ENCODE results near the gene MT3. TPM values are rescaled to one million over a fixed set of nuclear protein-coding genes. Genes with fewer than 3 reads are reported as not detected.

Gene MT3
- polyA plus RNA-seq: not detected

DNA sequence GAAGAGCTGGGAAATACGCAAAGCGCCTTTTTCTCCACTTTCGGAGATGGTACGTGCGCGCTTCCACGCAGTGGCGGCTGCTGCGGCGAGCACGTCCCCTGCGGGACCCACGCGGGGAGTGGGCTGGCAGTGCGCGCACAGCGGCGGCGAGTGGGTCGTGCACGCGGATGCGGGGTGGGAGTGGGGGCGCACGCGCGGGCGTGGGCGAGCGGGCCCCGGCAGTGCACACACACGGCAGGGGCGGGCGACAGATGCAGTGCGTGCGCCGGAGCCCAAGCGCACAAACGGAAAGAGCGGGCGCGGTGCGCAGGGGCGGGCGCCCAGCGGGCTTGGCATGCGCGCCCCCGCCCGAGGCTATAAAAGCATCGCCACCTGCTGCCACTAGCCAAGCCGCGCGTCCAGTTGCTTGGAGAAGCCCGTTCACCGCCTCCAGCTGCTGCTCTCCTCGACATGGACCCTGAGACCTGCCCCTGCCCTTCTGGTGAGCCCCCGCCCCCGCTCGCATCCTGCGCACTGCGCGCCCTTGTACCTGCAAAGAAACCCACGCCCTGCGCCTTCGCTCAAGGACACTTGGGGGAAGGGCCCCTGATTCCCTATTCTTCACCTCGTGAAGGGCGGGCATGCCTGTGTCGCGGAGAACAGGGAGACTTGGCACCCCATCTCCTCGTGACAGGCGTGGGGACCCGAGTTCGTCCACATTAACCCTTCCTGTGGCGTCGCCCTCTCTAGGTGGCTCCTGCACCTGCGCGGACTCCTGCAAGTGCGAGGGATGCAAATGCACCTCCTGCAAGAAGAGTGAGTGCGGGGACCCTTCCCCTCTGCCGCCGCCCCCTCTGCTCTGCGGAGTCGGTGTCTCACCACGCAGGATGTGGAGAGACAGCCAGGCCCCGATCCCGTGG, at the start of gene MT3:
Gene MT3 (plus strand): TSS at position 388 of the 899 bp plus-strand sequence. CDS start 63 bp downstream, at position 451.
- H3K27ac Mint-ChIP-seq: no peak within 1 kb of the TSS
- peaks cover 6 to 25% (median 7%) of the 10 kb centered on the region in 3 donors for H3K27me3 Mint-ChIP-seq (ENCODE audit: low read depth in 3 of 3)
- peaks cover 0 to 3% of the 10 kb centered on the region in 2 donors for H3K4me1 Mint-ChIP-seq
- no peak for DNase-seq
- peak within 1 kb of the TSS in 4 of 5 donors; percentile 19 to 65 (median 52) for H3K4me3 Mint-ChIP-seq
- H3K36me3 Mint-ChIP-seq: no peaks in the 10 kb centered on the region
- no peaks in the 10 kb centered on the region for H3K9me3 Mint-ChIP-seq

DNA sequence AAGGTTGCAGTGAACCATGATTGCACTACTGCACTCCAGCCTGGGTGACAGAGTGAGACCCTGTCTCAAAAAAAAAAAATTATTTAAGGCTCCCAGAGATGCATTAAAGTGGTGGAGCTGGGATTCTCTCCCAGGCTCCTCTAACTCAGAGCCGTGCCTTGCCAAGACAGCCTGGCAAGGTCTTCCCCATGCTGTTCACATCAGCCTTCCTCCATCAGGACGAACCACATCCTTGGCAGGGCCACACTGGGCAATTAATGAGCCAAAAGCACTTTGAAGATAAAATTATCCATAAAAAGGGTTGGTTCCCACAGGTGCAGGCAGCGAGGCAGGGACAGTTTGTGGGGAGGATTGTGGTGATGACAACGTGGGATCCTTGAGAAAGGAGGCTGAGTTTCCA, 49.7 kb upstream of the MT3 start:
- Mint-ChIP-seq H3K27ac (no peak overlapping the region), H3K36me3 (no peaks in the 10 kb centered on the region), H3K4me3 (no peak overlapping the region), H3K9me3 (no peaks in the 10 kb centered on the region), H3K4me1 (no peaks in the 10 kb centered on the region), H3K27me3 (ENCODE audit: low read depth in 3 of 3) (peaks cover 3 to 15% (median 9%) of the 10 kb centered on the region in 3 donors)
- no peak for DNase-seq

DNA sequence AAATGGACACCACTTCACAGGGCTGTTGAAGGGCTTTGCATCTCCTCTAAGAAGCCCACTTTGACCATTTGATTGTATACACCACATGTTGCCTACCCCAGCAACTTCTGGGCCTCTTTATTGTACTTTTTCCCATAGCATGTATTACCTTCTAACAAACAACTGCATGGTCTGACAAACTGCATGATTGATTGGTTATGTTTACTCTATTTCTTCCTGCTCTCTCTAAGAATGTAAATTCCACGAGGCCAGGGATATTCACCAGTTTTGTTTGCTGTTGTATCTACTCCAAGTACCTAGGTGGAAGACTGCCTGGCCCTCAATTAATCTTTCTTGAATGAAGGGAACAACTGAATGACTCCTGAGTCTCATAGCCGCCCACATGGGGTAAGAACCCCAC, 47.3 kb upstream of the MT3 start:
- no peaks in the 10 kb centered on the region for H3K9me3 Mint-ChIP-seq
- H3K27me3 Mint-ChIP-seq (ENCODE audit: low read depth in 3 of 3): peaks cover 3 to 10% (median 9%) of the 10 kb centered on the region in 3 donors
- no peak overlapping the region for H3K4me3 Mint-ChIP-seq
- no peaks in the 10 kb centered on the region for H3K4me1 Mint-ChIP-seq
- no peak for DNase-seq
- no peaks in the 10 kb centered on the region for H3K36me3 Mint-ChIP-seq
- H3K27ac Mint-ChIP-seq: no peak overlapping the region

DNA sequence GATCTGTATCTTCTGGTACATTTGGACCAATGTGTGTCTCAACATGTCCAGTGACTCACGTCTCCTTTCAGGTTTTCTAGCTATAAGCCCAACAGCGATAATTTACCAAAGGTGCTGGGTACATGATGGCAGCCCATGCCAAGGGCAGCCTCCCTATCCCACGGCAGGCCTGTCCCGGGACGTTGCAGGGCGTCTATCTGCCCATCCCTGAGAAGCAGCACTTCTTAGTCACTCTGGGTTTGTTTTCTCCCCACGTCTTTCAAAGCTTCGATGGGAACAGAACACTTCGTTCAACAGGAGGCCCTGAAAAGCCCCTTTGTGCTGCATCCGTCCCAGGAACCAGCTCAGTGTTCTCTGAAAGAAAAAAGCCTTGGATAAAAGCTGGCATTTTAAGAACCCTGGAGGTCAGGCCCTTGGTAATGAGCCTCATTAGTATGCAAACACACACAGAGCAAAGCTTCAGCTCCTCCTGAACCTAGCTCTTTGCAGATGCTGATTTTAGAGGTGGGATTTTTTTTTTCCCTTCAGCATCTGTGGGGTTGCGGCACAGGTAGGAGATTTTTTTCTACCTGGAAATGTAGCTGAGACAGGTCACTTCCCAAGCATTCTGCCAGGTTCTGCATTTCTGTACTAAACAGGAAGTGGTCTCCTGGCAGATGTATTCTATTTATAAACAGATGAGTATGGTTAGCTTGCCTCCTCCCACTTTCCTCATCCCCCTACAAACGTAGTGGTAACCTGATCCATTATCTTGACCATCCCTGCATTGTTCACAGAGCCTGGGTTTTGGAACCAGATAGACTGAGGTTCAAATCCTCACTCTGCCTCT, 42.0 kb upstream of the MT3 start:
- Mint-ChIP-seq H3K4me3 (no peak overlapping the region), H3K27me3 (ENCODE audit: low read depth in 3 of 3) (peaks cover 0 to 5% (median 4%) of the 10 kb centered on the region in 3 donors)

DNA sequence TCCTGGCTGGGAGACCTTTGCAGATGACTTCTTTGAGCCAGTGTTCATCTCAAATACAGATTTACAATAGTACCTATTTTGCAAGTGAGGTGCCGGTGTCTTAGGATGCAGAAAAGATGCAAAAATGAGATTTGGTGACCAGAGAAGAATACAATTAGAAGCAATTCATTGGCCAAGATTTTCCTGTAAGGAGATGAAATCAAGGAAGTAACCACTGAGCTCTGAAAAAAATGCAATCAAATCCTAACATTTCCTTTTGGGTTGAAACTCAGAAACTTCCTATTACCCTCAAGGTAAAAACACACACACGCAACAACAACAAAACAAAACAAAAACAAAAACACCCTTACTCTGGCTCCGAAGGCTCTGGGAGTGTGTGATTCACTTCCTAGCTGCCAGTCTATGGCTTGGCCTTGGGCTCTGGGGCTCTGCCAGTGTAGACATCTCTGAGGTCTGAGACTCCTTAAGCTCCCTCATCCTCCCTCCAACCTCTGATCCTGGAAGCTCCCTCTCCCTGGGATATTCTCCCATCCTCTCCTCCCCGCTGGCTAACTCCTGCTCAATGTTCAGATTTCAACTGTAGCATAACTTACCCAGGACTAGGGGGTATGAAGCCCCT, 41.3 kb upstream of the MT3 start:
- Mint-ChIP-seq H3K4me3 (no peak overlapping the region), H3K27ac (no peak overlapping the region), H3K4me1 (peaks cover 4 to 11% of the 10 kb centered on the region in 2 donors), H3K36me3 (no peaks in the 10 kb centered on the region), H3K9me3 (no peaks in the 10 kb centered on the region), H3K27me3 (ENCODE audit: low read depth in 3 of 3) (peaks cover 0 to 5% (median 4%) of the 10 kb centered on the region in 3 donors)
- DNase-seq: no peak

More for the DNA sequence above, 42.0 kb upstream of the MT3 start:
- Mint-ChIP-seq H3K9me3 (no peaks in the 10 kb centered on the region), H3K36me3 (no peaks in the 10 kb centered on the region), H3K27ac (no peak overlapping the region), H3K4me1 (peaks cover 4 to 11% of the 10 kb centered on the region in 2 donors)
- no peak for DNase-seq

DNA sequence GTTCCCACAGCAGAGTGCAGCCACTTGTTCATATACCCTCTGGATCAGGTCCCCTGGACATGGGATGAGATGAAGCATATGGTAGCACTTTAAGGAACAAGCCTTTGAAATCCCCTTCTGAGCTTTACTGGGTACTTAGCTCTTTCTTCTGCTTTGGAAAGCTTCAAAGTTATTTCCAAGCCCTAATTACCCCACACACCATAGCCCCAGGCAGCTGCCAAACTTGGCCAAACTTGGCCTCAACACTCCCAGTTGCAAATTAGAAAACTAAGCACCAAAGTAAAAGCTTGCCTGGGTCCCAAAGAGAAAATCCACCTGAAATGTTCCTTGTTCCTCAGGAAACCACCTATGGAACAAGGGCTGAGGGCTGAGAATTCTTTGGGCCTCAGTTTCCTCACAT, 40.2 kb upstream of the MT3 start:
- Mint-ChIP-seq H3K9me3 (no peaks in the 10 kb centered on the region), H3K27ac (no peak overlapping the region), H3K4me1 (peaks cover 4 to 11% of the 10 kb centered on the region in 2 donors), H3K36me3 (no peaks in the 10 kb centered on the region), H3K4me3 (no peak overlapping the region), H3K27me3 (ENCODE audit: low read depth in 3 of 3) (peaks cover 0 to 8% (median 5%) of the 10 kb centered on the region in 3 donors)
- DNase-seq: no peak

DNA sequence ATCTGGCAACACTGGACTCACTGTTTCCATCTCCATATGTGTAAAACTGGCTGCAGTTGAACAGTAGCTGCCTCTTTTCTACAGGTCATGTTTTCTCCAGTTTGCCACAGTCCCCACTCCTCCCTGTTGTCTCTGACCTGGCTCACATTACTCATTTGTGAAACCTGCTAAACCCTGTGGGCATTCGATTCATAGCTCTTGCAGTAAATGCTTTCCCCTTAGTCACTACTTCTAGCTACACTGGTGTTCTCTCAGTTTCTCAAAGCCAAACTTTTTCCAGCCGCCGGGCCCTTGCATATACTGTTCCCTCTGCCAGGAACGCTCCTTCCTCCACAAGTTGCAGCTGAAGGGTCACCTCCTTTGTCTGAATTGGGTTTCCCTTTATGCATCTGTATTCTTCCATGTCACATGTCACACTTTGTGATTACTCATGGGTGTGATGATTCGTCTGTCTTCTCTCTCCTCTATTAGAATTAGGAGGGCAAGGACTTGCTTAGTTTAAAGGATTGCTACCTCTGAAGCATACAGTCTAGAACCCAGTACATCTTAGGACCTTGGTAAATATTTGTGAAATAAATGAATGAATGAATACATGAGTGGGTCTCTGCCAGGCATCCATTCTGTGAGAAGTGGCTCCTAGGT, 39.5 kb upstream of the MT3 start:
- no peak for DNase-seq
- Mint-ChIP-seq H3K4me3 (no peak overlapping the region), H3K27me3 (ENCODE audit: low read depth in 3 of 3) (peaks cover 0 to 8% (median 5%) of the 10 kb centered on the region in 3 donors), H3K36me3 (no peaks in the 10 kb centered on the region), H3K9me3 (no peaks in the 10 kb centered on the region), H3K27ac (no peak overlapping the region), H3K4me1 (peaks cover 4 to 11% of the 10 kb centered on the region in 2 donors)

DNA sequence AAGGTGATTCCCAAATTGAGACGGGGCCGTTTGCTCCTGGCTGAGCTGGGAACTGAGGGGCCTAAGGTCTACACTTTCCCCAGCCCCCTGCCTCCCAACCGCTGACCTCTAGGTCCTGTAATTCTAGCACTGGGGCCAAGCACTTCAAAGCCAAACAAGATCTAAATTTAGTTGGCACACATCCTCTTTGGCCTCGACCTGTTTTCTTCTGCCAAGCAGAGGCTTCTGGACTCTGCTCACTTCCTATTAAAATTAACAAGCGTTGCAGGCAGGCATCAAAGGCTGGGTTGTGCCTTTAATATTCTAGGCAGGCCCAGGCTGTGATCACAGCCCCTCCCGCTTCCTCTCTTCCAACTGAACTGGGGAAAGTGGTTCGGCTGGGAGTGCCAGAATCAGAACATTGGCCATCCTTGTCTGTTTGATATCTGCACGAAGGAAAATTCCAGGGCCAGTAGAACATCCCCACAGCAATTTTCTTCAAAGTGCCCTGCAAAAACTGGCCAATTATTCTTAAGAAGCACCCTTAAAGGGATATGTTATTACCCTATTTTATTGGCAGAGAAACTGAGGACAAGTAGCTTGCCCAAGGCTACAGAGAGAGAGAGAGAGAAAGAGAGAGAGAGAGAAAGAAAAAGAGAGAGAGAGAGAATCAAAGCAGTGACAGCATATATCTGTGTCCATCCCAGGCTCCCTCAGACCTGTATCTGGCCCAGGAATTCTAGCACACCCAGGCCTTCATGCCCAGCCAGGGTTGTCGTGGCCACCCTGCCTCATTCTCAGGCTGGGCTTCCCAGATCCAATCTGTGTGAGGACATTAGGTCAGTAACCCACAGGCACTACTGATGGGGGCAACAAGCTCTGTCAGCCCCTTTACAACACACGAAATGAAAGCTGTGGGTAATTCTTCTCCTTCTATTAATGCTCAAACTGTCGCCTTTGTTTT, 37.3 kb upstream of the MT3 start:
- Mint-ChIP-seq H3K27ac (no peak overlapping the region), H3K4me3 (no peak overlapping the region), H3K9me3 (no peaks in the 10 kb centered on the region), H3K27me3 (ENCODE audit: low read depth in 3 of 3) (peaks cover 0 to 10% (median 8%) of the 10 kb centered on the region in 3 donors), H3K36me3 (no peaks in the 10 kb centered on the region), H3K4me1 (peaks cover 4 to 11% of the 10 kb centered on the region in 2 donors)
- no peak for DNase-seq

DNA sequence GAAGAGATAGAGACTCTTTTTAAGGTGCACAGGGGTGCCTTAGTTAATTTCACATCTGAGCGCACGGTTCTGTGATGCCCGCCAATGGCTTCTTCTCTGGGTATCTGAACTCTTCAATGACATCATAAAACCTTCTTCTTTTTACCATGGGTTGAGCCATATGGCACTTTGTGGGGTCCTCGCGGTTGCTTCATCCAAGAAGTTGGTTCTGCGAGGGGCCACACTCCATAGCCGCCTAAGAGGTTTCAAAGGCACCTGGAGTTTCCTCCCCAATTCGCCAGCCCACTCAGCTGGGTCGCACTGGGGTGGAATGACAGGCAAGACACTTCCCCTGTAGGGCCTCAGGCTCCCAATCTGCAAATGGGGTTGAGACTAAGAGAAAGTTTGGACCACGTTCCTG, 34.9 kb upstream of the MT3 start:
- no peaks in the 10 kb centered on the region for H3K9me3 Mint-ChIP-seq
- H3K4me1 Mint-ChIP-seq: no peaks in the 10 kb centered on the region
- no peaks in the 10 kb centered on the region for H3K36me3 Mint-ChIP-seq
- H3K4me3 Mint-ChIP-seq: no peak overlapping the region
- no peak for DNase-seq
- H3K27ac Mint-ChIP-seq: no peak overlapping the region
- peaks cover 0 to 10% (median 10%) of the 10 kb centered on the region in 3 donors for H3K27me3 Mint-ChIP-seq (ENCODE audit: low read depth in 3 of 3)

DNA sequence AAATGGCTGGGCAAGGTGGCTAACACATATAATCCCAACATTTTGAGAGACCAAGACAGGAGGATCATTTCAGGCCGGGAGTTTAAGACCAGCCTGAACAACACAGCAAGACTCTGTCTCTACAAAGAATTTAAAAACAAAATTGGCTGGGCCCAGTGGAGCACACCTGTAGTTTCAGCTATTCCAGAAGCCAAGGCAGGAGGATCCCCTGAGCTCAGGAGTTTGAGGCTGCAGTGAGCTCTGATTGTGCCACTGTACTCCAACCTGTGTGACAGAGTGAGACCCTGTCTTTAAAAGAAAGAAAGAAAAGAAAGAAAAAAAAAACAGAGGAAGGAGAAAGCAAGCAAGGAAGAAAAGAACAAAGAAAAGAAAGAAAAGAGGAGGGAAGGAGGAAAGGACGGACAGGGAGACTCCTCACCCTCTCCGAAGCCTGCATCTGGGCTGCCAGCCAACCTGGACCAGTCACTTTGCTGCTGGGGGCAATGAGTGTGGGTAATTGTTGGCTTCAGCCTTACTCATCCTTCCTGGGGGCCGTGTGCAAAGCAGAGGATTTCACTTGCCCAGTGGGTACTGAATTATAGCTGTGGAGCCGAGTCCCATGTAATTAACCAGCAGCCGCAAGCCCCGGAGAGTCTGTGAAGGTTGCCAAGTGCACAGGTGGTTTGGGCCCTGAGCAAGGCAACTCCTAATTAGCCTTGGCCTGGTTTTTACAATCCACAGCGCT, 31.1 kb upstream of the MT3 start:
- Mint-ChIP-seq H3K4me1 (no peaks in the 10 kb centered on the region), H3K27me3 (ENCODE audit: low read depth in 3 of 3) (peaks cover 3 to 16% (median 8%) of the 10 kb centered on the region in 3 donors), H3K4me3 (no peak overlapping the region), H3K27ac (no peak overlapping the region), H3K9me3 (no peaks in the 10 kb centered on the region), H3K36me3 (no peaks in the 10 kb centered on the region)
- no peak for DNase-seq

DNA sequence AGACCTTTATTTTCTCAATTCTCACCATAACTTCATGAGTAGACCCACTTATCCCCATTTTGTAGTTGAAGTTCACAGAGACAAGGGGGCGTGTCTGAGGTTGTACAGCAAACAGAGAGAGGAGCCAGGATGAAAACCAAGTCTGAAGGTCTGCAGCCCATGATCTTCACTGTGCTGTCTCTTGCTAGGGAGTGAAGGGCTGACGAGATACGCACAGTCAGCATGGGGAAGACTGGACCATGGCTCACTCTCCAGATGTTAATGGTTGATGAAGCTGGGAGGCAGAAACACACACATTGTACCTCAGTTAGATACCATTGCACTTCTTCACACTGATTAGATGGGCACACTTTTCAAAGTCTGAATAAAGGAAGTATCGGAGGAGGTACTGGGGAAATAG, 30.2 kb upstream of the MT3 start:
- no peaks in the 10 kb centered on the region for H3K4me1 Mint-ChIP-seq
- no peaks in the 10 kb centered on the region for H3K36me3 Mint-ChIP-seq
- H3K9me3 Mint-ChIP-seq: no peaks in the 10 kb centered on the region
- no peak for DNase-seq
- peaks cover 5 to 20% (median 5%) of the 10 kb centered on the region in 3 donors for H3K27me3 Mint-ChIP-seq (ENCODE audit: low read depth in 3 of 3)
- H3K27ac Mint-ChIP-seq: no peak overlapping the region
- no peak overlapping the region for H3K4me3 Mint-ChIP-seq

DNA sequence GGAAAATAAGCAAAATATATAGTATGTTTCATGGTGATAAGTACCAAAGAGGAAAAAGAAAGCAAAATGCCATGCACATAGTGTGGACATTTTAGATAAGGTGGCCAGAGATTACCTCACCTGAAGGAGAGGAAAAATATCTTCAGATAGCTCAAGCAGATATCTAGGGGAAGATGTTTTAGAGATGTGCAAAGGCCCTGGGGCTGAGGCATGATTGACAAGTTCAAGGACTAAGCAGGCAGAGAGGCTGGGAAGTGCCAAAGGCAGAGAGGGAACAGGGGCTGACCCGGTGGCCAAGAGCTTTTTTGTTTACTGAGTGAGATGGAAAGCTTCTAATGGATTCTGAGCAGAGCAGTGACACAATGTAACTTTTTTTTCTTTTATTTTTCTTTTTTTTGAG, 28.9 kb upstream of the MT3 start:
- H3K4me1 Mint-ChIP-seq: no peaks in the 10 kb centered on the region
- no peak overlapping the region for H3K4me3 Mint-ChIP-seq
- no peaks in the 10 kb centered on the region for H3K36me3 Mint-ChIP-seq
- no peaks in the 10 kb centered on the region for H3K9me3 Mint-ChIP-seq
- peaks cover 6 to 16% (median 7%) of the 10 kb centered on the region in 3 donors for H3K27me3 Mint-ChIP-seq (ENCODE audit: low read depth in 3 of 3)
- no peak overlapping the region for H3K27ac Mint-ChIP-seq
- DNase-seq: no peak
